Forelimb muscle (tissue), 1 donor: ENCODE measurements around the gene ARMC10. TPM values are rescaled to one million over a fixed set of nuclear protein-coding genes. Genes with fewer than 3 reads are reported as not detected.
"Not testable (repeated sequence)": the region's sequence is repeated elsewhere in the genome, so short reads cannot be mapped to it uniquely, and the experiment has no call there.

ENCODE experiments used
- DNase-seq: peaks from one replicate; pipeline ENCODE4 v3.0.0-alpha.2; 2013; ENCODE audit warnings: low read depth
- polyA plus RNA-seq: library from polyadenylated mRNA; unstranded; fragments of 120-200 nt; gene quantifications from one replicate; pipeline ENCODE4 v1.2.1, GENCODE V29; 2013; ENCODE audit not compliant: insufficient read length

The ARMC10 gene
- polyA plus RNA-seq, 1 donor: 20.0 TPM

- DNase-seq: no peak
These were observed 49.6 kb downstream of the ARMC10 start for GRCh38 chr7:103124429-103124979.

GRCh38 chr7:103127006-103127405 lies 52.1 kb downstream of the ARMC10 start:
- DNase-seq: no peak

GRCh38 chr7:103129702-103130549 lies 55.0 kb downstream of the ARMC10 start:
- DNase-seq: no peak

- DNase-seq: no peak
These were observed 56.1 kb downstream of the ARMC10 start for GRCh38 chr7:103130901-103131624.

- DNase-seq: no peak
These were observed 58.2 kb downstream of the ARMC10 start for GRCh38 chr7:103132995-103133688.

GRCh38 chr7:103134836-103135554 lies 60.1 kb downstream of the ARMC10 start:
- DNase-seq: no peak

GRCh38 chr7:103140061-103140460 lies 65.1 kb downstream of the ARMC10 start:
- DNase-seq: no peak

GRCh38 chr7:103140685-103141084 lies 65.7 kb downstream of the ARMC10 start:
- DNase-seq: no peak

- no peak for DNase-seq
These were observed 66.9 kb downstream of the ARMC10 start for GRCh38 chr7:103141753-103142404.

GRCh38 chr7:103142494-103142893 lies 67.6 kb downstream of the ARMC10 start:
- no peak for DNase-seq

GRCh38 chr7:103143868-103144267 lies 68.9 kb downstream of the ARMC10 start:
- no peak for DNase-seq

- DNase-seq: not testable (repeated sequence)
These were observed 69.8 kb downstream of the ARMC10 start for GRCh38 chr7:103144754-103145153.

GRCh38 chr7:103148131-103148993 lies 73.4 kb downstream of the ARMC10 start:
- no peak for DNase-seq

Other genes with a start within 250 kb of the ARMC10 start
- gene LRRC17, start 162.1 kb upstream of the ARMC10 start, polyA plus RNA-seq: 28.5 TPM
- 0.78 TPM for gene FBXL13, start 344 bp upstream of the ARMC10 start, polyA plus RNA-seq
- gene NAPEPLD, start 74.0 kb downstream of the ARMC10 start, polyA plus RNA-seq: 14.5 TPM
- gene PMPCB, start 222.3 kb downstream of the ARMC10 start, polyA plus RNA-seq: 59.3 TPM